Gastrocnemius medialis (tissue), 4 donors: ENCODE data around the gene SLC48A1. TPM values are rescaled to one million over a fixed set of nuclear protein-coding genes. Genes with fewer than 3 reads are reported as not detected.

ENCODE experiments used
- ATAC-seq, 2 donors: fragments of 150-250 bp; one replicate each; pipeline ENCODE4 v1.9.1; 2016
- DNase-seq, 2 donors: peaks; one replicate each; pipeline ENCODE4 v3.0.0-alpha.2; 2019
- H3K27ac ChIP-seq, 4 donors: fragments of 200-600 bp; sonication (generic); 1 replicate in 1 of 4; 2 replicates in 3 of 4; pipeline ENCODE4 v1.5.1; 2016 to 2018; ENCODE audit warnings: mild to moderate bottlenecking in 2 of 4, moderate library complexity in 1 of 4
- H3K27me3 ChIP-seq, 3 donors: fragments of 200-600 bp; sonication (generic) in 2 of 3; 1 replicate in 1 of 3; 2 replicates in 2 of 3; pipeline versions ENCODE4 v1.5.1 to v1.6.0; 2016 to 2019; ENCODE audit warnings: mild to moderate bottlenecking in 1 of 3, moderate library complexity in 1 of 3
- H3K36me3 ChIP-seq, 2 donors: fragments of 200-600 bp; sonication (generic) in 1 of 2; one replicate each; pipeline ENCODE4 v1.5.1; 2017 to 2018
- H3K4me1 ChIP-seq, 2 donors: fragments of 200-600 bp; sonication (generic) in 1 of 2; one replicate each; pipeline ENCODE4 v1.5.1; 2016 to 2017; ENCODE audit warnings: mild to moderate bottlenecking in 2 of 2
- H3K4me3 ChIP-seq, 4 donors: fragments of 200-600 bp; sonication (generic) in 3 of 4; 1 replicate in 1 of 4; 2 replicates in 3 of 4; pipeline ENCODE4 v1.5.1; 2016 to 2019; ENCODE audit warnings: mild to moderate bottlenecking in 2 of 4
- H3K9me3 ChIP-seq, 3 donors: fragments of 200-600 bp; sonication (generic) in 2 of 3; 1 replicate in 1 of 3; 2 replicates in 2 of 3; pipeline ENCODE4 v1.5.1; 2016 to 2019
- POLR2A ChIP-seq, 2 donors: fragments of 450-650 bp; IDR thresholded peaks; one replicate each; pipeline ENCODE4 v1.6.1; 2017; ENCODE audit warnings: antibody characterized with exemption in 2 of 2, mild to moderate bottlenecking in 2 of 2, moderate library complexity in 2 of 2
- in situ Hi-C, 4 donors: fragments of 200-750 bp; cut with MboI; loops; one replicate each; pipeline versions ENCODE4 v1.15.0 to v1.8.0; 2017; ENCODE audit warnings: low sequenced_read_pairs in 4 of 4
- intact Hi-C: fragments of 100-400 bp; cut with DNase I; formaldehyde crosslinking; loops from one replicate; pipeline ENCODE4 v1.15.1; 2023; ENCODE audit warnings: low total_unique reads
- total RNA-seq, 4 donors: library from RNA; depleted of rRNA; stranded (reverse); fragments of >200 nt; gene quantifications; one replicate each; pipeline versions ENCODE4 v1.1.0 to v1.2.3, GENCODE V29; 2016
- TF ChIP-seq, protein P1 (sequence below), 5 experiments: fragments of 450-650 bp in 3 of 5; fragments of 200-600 bp in 2 of 5; sonication (generic) in 2 of 5; IDR thresholded peaks in 4 of 5; conservative IDR thresholded peaks in 1 of 5; 1 replicate in 4 of 5; 2 replicates in 1 of 5; pipeline ENCODE4 v1.5.1; 2016 to 2019; ENCODE audit warnings: antibody characterized with exemption in 5 of 5, mild to moderate bottlenecking in 3 of 5, moderate library complexity in 3 of 5

Gene SLC48A1
- total RNA-seq, 4 donors from 2014 or later: 28.3 to 62.6 (median 45.6) TPM

DNA sequence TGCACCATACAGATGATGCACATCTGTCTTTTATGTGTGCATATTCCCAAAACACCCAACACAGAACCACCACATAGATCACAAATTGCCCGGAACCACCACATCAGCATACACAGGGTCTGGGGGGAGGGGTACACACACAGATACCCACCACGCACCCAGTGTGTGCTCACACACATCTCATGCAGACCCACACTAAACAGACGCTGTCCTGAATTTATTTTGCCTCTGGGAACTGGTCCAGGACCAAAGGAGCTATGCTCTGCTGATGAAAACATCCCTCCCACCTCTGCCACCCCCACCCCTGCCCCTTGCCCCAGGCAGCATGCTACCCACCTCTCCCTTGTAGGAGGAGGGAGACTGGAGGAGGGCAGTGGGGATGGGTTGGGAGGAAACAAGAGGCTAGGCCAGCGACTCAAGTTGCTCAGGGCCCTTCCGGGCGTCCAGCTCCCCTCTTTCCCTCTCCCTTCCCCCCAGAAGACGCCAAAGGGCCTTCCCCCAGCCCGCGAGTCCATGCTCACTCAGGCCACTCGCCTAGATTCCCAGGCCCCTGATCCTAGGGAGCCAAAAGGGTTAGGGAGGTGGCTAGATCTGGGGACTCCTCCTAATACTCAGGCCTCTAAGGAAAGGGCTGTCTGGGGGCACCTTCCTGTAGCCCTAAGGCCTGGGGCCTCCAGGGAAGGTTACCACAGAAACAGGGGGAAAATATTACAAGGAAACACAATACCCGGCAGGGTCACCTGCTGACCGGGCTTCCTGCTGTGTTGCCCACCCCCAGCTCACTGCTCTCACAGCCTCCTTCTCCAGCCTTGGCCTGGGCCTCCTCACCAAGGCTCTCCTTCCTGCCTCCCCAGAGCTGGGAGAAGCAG lies 43.6 kb downstream of the SLC48A1 start:
- peaks cover 69 to 87% of the 10 kb centered on the region in 2 donors for H3K4me1 ChIP-seq
- H3K27ac ChIP-seq: peak overlapping the region; percentile 85 to 94 (median 92)
- no peaks in the 10 kb centered on the region for H3K36me3 ChIP-seq
- no peaks in the 10 kb centered on the region for H3K9me3 ChIP-seq
- TF ChIP-seq POLR2A (IDR thresholded peaks at IDR 0.05): no peak
- TF ChIP-seq, protein P1, sequence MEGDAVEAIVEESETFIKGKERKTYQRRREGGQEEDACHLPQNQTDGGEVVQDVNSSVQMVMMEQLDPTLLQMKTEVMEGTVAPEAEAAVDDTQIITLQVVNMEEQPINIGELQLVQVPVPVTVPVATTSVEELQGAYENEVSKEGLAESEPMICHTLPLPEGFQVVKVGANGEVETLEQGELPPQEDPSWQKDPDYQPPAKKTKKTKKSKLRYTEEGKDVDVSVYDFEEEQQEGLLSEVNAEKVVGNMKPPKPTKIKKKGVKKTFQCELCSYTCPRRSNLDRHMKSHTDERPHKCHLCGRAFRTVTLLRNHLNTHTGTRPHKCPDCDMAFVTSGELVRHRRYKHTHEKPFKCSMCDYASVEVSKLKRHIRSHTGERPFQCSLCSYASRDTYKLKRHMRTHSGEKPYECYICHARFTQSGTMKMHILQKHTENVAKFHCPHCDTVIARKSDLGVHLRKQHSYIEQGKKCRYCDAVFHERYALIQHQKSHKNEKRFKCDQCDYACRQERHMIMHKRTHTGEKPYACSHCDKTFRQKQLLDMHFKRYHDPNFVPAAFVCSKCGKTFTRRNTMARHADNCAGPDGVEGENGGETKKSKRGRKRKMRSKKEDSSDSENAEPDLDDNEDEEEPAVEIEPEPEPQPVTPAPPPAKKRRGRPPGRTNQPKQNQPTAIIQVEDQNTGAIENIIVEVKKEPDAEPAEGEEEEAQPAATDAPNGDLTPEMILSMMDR (IDR thresholded peaks at IDR 0.05 in 4 of 5, conservative IDR thresholded peaks at IDR 0.05 in 1 of 5): no peak
- H3K27me3 ChIP-seq: no peaks in the 10 kb centered on the region
- peak overlapping the region; percentile 64 to 83 (median 74) for H3K4me3 ChIP-seq
- intact Hi-C loops (loop anchor here (10.0 kb wide), 1 partner anchor 348 kb away; no protein-coding TSS in a partner anchor), in situ Hi-C loops (no loop called here)
- ATAC-seq (no peak), DNase-seq (no peak)

DNA sequence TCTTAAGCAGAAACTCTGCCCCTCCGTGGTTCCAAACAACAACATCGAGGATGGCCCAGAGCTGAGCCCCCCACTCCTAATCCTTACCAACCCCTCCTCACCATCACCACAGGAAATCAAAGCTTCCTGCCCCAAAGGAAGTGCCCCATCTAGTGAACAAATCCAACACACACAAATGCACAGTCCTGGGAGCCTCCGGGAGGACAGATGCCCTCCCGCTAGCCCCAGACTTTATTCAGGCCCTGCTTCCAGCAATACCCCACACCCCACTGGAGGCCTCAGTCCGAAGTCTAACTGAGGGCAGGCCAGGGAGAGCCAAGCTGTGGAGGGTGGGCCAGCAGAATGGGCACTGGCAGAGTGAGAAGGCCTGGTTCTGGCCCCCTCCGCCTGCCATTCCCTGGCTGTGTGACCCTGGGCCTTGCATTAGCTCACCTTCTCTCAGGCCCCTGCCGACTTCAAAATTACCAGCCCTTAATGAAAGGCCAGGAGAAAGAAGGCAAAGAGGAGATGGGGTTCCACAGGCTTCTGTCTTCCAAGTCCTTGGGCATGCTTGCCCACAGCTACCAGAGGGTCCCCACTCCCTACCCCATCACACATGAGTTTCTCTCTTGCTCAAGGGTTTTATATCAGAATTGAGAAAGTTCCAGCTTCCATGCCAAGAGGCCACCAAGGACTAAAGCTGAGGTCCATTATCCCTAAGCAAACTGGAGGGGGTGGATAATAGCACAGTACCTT lies 44.4 kb downstream of the SLC48A1 start:
- H3K27me3 ChIP-seq: no peaks in the 10 kb centered on the region
- in situ Hi-C loops: no loop called here
- intact Hi-C loops: loop anchor here (2.0 to 10.0 kb wide), 2 partner anchors 17 to 347 kb away; no protein-coding TSS in a partner anchor
- no peak for TF ChIP-seq POLR2A (IDR thresholded peaks at IDR 0.05)
- TF ChIP-seq, protein P1 (IDR thresholded peaks at IDR 0.05 in 4 of 5, conservative IDR thresholded peaks at IDR 0.05 in 1 of 5): peak in 1 of 5 experiments; percentile 26
- ATAC-seq: no peak
- no peak for DNase-seq
- H3K27ac ChIP-seq: peak overlapping the region; percentile 85 to 94 (median 92)
- peak overlapping the region; percentile 64 to 83 (median 74) for H3K4me3 ChIP-seq
- H3K4me1 ChIP-seq: peaks cover 69 to 86% of the 10 kb centered on the region in 2 donors
- no peaks in the 10 kb centered on the region for H3K9me3 ChIP-seq
- no peaks in the 10 kb centered on the region for H3K36me3 ChIP-seq

DNA sequence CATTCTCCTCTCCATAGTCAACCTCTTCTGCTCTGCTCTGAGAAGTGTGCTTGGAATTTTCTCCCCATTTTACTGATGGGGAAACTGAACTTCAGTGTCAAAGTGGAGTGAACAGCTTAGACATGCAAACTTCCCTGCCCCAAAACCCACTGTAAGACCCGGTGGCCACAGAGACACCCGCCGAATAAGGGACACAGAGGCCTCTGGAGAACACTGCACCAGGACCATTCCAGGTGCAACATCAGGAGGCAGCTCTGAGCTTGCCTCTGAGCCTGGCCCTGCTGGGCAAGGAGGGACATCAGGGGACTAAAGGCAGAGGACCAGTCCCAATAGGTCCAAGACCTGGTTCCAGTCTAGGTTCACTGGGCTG lies 45.0 kb downstream of the SLC48A1 start:
- DNase-seq (no peak), ATAC-seq (no peak)
- intact Hi-C loops: loop anchor here (2.0 to 10.0 kb wide), 2 partner anchors 17 to 347 kb away; no protein-coding TSS in a partner anchor
- Histone ChIP-seq H3K27me3 (no peaks in the 10 kb centered on the region), H3K9me3 (no peaks in the 10 kb centered on the region), H3K4me1 (peaks cover 70 to 88% of the 10 kb centered on the region in 2 donors), H3K36me3 (no peaks in the 10 kb centered on the region), H3K27ac (peak overlapping the region; percentile 85 to 94 (median 92)), H3K4me3 (peak overlapping the region; percentile 64 to 83 (median 74))
- in situ Hi-C loops: no loop called here
- TF ChIP-seq, protein P1 (IDR thresholded peaks at IDR 0.05 in 4 of 5, conservative IDR thresholded peaks at IDR 0.05 in 1 of 5): no peak
- no peak for TF ChIP-seq POLR2A (IDR thresholded peaks at IDR 0.05)

DNA sequence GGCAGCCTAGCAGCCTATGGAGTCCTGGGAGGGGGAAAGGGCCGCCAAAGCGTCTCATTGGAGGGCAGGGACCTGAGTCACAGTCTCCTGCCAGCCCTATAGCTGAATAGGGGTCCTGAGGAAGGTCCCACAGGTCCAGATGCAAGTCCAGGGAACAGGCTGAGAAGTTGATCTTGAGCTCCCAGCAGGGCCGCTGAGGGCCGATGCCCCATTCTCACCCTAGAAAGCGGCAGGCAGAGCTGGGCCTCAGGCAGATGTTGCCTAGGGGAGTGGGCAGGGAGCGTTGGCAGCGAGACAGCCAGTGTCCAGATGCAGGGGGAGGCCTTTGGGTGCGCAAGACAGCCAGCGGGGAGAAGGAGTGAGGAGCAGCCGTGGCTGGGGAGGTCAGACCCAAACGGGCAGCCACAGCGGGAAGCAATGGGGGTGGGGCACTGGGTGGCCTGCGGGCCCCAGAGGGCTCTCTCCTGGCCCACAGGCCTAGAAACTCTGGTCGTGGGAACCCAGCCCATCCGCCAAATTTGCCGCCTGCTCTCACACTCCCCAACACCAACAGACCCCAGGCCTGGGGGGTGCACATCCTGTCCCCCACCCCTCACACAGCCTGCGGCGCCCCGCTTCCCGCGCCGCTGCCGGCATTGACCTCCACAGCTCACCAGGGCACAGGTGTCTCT lies 45.6 kb downstream of the SLC48A1 start:
- Histone ChIP-seq H3K4me1 (peaks cover 66 to 84% of the 10 kb centered on the region in 2 donors), H3K36me3 (no peaks in the 10 kb centered on the region), H3K27me3 (no peaks in the 10 kb centered on the region), H3K27ac (peak overlapping the region; percentile 85 to 94 (median 92)), H3K9me3 (no peaks in the 10 kb centered on the region), H3K4me3 (peak overlapping the region; percentile 64 to 83 (median 74))
- no peak for TF ChIP-seq POLR2A (IDR thresholded peaks at IDR 0.05)
- TF ChIP-seq, protein P1 (IDR thresholded peaks at IDR 0.05 in 4 of 5, conservative IDR thresholded peaks at IDR 0.05 in 1 of 5): no peak
- in situ Hi-C loops (no loop called here), intact Hi-C loops (loop anchor here (1.0 to 10.0 kb wide), 3 partner anchors 18 to 346 kb away; no protein-coding TSS in a partner anchor)
- DNase-seq (no peak), ATAC-seq (no peak)
